Lower leg skin (tissue), 3 donors: ENCODE results near the gene FARSB.

Experiments
- CTCF ChIP-seq, 3 donors: fragments of 450-650 bp; IDR thresholded peaks; one replicate each; pipeline ENCODE4 v1.5.1; 2016; ENCODE audit warnings: antibody characterized with exemption in 3 of 3, mild to moderate bottlenecking in 3 of 3, moderate library complexity in 2 of 3
- POLR2A ChIP-seq, 2 donors: fragments of 450-650 bp; IDR thresholded peaks; one replicate each; pipeline ENCODE4 v1.6.1; 2016 to 2017; ENCODE audit warnings: antibody characterized with exemption in 2 of 2, mild to moderate bottlenecking in 1 of 2, moderate library complexity in 1 of 2

GRCh38 chr2:222610746-222611145 lies 45.1 kb downstream of the FARSB start:
- TF ChIP-seq CTCF (IDR thresholded peaks at IDR 0.05) (no peak), POLR2A (IDR thresholded peaks at IDR 0.05) (no peak)
